MM.1S (cell line): ENCODE measurements around the gene HPS4.
"Not testable (repeated sequence)": the region's sequence is repeated elsewhere in the genome, so short reads cannot be mapped to it uniquely, and the experiment has no call there.

ENCODE experiments used
- DNase-seq: peaks from one replicate; pipeline ENCODE4 v3.0.0-alpha.2; 2015
- H2AFZ ChIP-seq: fragments of 300-600 bp; sonication (generic); 2 replicates; pipeline ENCODE4 v1.6.0; 2016; ENCODE audit warnings: antibody characterized with exemption, low read length
- H3F3A ChIP-seq: fragments of 300-600 bp; sonication (generic); 2 replicates; pipeline ENCODE4 v1.6.1; 2016; ENCODE audit warnings: mild to moderate bottlenecking, antibody characterized with exemption, low read length, moderate library complexity, mixed read lengths; ENCODE audit not compliant: insufficient read depth
- H3K27ac ChIP-seq: fragments of 300-600 bp; sonication (generic); 2 replicates; pipeline ENCODE4 v1.5.1; 2016; ENCODE audit warnings: mild to moderate bottlenecking, low read length
- H3K27me3 ChIP-seq: fragments of 300-600 bp; sonication (generic); replicated peaks from 2 replicates; pipeline ENCODE4 v1.6.0; 2016; ENCODE audit warnings: low read length; ENCODE audit not compliant: insufficient read depth
- H3K36me3 ChIP-seq: fragments of 300-600 bp; sonication (generic); replicated peaks from 2 replicates; pipeline ENCODE4 v1.6.1; 2016; ENCODE audit warnings: mild to moderate bottlenecking, low read length, mixed read lengths; ENCODE audit not compliant: insufficient read depth
- H3K4me1 ChIP-seq: fragments of 300-600 bp; sonication (generic); 2 replicates; pipeline ENCODE4 v1.6.1; 2016; ENCODE audit warnings: low read length, mixed read lengths
- H3K4me2 ChIP-seq: fragments of 300-600 bp; sonication (generic); 2 replicates; pipeline ENCODE4 v1.6.0; 2016; ENCODE audit warnings: low read depth, low read length
- H3K4me3 ChIP-seq: fragments of 300-600 bp; sonication (generic); 2 replicates; pipeline ENCODE4 v1.5.1; 2016; ENCODE audit warnings: low read length, mixed read lengths
- H3K79me2 ChIP-seq: fragments of 300-600 bp; sonication (generic); 2 replicates; pipeline ENCODE4 v1.6.1; 2016; ENCODE audit warnings: mixed run types, low read length, mixed read lengths
- H3K9ac ChIP-seq: fragments of 300-600 bp; sonication (generic); 2 replicates; pipeline ENCODE4 v1.6.1; 2016; ENCODE audit warnings: low read length, mixed read lengths
- H3K9me2 ChIP-seq: fragments of 300-600 bp; sonication (generic); replicated peaks from 2 replicates; pipeline ENCODE4 v1.6.1; 2016; ENCODE audit warnings: mild to moderate bottlenecking, low read length, mixed read lengths; ENCODE audit not compliant: insufficient read depth
- H3K9me3 ChIP-seq: fragments of 300-600 bp; sonication (generic); replicated peaks from 2 replicates; pipeline ENCODE4 v1.6.1; 2016; ENCODE audit warnings: mild to moderate bottlenecking, low read length, mixed read lengths; ENCODE audit not compliant: insufficient read depth
- H4K20me1 ChIP-seq: fragments of 300-600 bp; sonication (generic); 2 replicates; pipeline ENCODE4 v1.6.1; 2016; ENCODE audit warnings: mild to moderate bottlenecking, low read length, moderate library complexity, mixed read lengths; ENCODE audit not compliant: insufficient read depth
- EZH2 ChIP-seq: fragments of 300-600 bp; sonication (generic); optimal IDR thresholded peaks from 2 replicates; pipeline ENCODE3; 2017; ENCODE audit warnings: low read depth, mild to moderate bottlenecking, antibody characterized with exemption, low read length, mixed read lengths
- EZH2phosphoT487 ChIP-seq: fragments of 300-600 bp; sonication (generic); IDR thresholded peaks from 2 replicates; pipeline ENCODE4 v1.6.1; 2018; ENCODE audit warnings: antibody characterized with exemption, low read length
- TF ChIP-seq, protein P1 (sequence below): fragments of 300-600 bp; sonication (generic); IDR thresholded peaks from 2 replicates; pipeline ENCODE4 v1.5.1; 2016; ENCODE audit warnings: antibody characterized with exemption, low read length, mixed read lengths

The HPS4 gene

DNA sequence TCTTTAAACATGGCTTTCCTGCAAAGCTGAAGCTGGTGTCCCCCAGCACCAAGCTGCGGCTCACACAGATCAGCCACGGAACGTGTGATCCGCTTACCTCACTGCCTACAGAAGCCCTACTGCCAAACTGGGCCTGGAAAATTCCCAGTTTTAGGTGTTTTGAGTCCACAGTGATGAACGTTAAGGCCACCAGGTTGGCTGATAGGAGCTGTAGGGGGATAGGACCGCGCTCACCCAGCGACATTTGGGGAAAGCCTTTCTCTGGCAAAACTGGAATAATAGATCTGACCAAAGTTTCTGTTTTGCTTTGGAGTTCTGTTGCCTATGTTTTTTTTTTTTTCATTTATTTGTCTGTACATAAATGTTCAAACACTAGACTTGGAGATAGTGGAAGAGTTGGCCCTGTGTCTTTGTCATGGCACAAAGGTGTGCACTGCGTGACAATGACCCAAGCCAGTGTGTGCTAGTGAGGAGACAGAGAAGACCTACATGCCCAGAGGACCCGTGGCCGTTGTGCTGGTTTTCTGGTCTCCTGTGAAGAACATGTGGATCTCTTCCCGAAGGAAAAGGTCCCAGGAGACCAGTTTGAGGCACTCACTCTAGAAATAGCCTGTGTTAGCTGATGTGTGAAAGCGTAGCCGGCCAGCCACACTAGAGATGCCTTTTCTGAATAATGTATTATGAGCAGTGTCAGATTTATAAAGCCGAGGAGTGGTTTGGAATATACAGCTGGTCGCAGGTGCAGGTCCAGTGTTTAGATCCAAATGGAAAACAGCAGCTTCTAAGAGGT lies 39.5 kb downstream of the HPS4 start:
- Histone ChIP-seq H3K27ac (no peak overlapping the region), H3K36me3 (no peaks in the 10 kb centered on the region), H3K9me3 (no peaks in the 10 kb centered on the region), H3K4me2 (no peak overlapping the region), H3K79me2 (0 out of 2 replicates have a peak, but pooled peaks cover 3% of the 10 kb centered on the region), H3K9ac (no peak overlapping the region), H3F3A (no peaks in the 10 kb centered on the region), H3K9me2 (no peaks in the 10 kb centered on the region), H3K4me3 (no peak overlapping the region), H2AFZ (no peak overlapping the region), H3K27me3 (no peaks in the 10 kb centered on the region), H4K20me1 (no peaks in the 10 kb centered on the region), H3K4me1 (no peaks in the 10 kb centered on the region)
- TF ChIP-seq EZH2phosphoT487: no peak
- TF ChIP-seq, protein P1, sequence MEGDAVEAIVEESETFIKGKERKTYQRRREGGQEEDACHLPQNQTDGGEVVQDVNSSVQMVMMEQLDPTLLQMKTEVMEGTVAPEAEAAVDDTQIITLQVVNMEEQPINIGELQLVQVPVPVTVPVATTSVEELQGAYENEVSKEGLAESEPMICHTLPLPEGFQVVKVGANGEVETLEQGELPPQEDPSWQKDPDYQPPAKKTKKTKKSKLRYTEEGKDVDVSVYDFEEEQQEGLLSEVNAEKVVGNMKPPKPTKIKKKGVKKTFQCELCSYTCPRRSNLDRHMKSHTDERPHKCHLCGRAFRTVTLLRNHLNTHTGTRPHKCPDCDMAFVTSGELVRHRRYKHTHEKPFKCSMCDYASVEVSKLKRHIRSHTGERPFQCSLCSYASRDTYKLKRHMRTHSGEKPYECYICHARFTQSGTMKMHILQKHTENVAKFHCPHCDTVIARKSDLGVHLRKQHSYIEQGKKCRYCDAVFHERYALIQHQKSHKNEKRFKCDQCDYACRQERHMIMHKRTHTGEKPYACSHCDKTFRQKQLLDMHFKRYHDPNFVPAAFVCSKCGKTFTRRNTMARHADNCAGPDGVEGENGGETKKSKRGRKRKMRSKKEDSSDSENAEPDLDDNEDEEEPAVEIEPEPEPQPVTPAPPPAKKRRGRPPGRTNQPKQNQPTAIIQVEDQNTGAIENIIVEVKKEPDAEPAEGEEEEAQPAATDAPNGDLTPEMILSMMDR: no peak
- TF ChIP-seq EZH2: no peak
- no peak for DNase-seq

DNA sequence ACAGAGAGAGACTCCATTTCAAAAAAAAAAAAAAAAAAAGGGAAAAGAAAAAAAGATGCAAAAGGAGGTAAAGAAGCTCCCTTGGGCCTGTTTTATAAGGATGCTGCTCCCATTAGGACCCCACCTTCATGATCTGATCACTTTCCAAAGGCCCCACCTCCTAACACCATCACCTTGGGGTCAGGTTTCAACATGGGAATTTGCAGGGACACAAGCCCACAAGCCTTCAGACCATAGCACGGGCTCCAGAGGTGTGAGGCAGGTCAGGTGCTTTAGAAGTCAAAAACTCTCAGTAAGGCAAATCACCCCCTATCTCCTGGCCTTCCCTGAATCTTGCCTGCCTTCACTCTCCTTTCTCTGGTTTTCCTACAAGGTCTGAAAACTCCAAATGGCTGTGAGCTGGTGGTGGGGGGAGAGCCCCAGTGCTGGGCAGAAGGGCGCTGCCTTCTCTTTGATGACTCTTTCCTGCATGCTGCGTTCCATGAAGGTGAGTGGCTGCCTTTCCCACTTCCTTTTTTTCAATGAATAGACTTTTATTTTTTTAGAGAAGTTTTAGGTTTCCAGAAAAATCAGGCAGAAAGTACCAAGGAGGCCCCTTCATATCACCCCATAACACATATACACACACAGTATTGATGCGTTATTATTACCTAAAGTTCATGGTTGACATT lies 41.4 kb downstream of the HPS4 start:
- no peak overlapping the region for H3K4me3 ChIP-seq
- H3F3A ChIP-seq: no peaks in the 10 kb centered on the region
- no peaks in the 10 kb centered on the region for H3K9me3 ChIP-seq
- H3K9me2 ChIP-seq: no peaks in the 10 kb centered on the region
- H3K4me1 ChIP-seq: no peaks in the 10 kb centered on the region
- 0 out of 2 replicates have a peak, but pooled peaks cover 3% of the 10 kb centered on the region for H3K79me2 ChIP-seq
- H3K36me3 ChIP-seq: no peaks in the 10 kb centered on the region
- no peak overlapping the region for H2AFZ ChIP-seq
- no peaks in the 10 kb centered on the region for H3K27me3 ChIP-seq
- TF ChIP-seq EZH2phosphoT487: no peak
- no peak for TF ChIP-seq EZH2
- H3K4me2 ChIP-seq: no peak overlapping the region
- H3K27ac ChIP-seq: no peak overlapping the region
- H3K9ac ChIP-seq: no peak overlapping the region
- DNase-seq: no peak
- no peaks in the 10 kb centered on the region for H4K20me1 ChIP-seq

DNA sequence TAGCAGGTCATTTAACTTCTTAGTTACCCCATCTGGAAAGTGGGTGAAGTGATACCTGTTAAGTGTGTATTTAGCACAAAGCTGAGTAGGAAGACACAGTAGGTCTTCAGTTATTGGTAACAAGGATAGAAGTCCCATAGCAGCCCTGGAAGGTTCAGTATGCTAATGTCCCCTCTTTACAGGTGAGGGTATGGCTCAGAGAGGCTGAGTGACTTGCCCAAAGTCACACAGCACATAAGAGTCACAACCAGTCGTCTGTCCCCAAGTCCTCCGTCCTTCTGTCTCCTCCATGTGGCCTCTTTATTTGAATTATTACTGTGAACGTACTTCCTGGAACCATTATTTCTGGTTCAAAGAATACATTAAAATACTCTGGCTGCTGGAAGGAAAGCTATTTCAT lies 44.0 kb downstream of the HPS4 start:
- Histone ChIP-seq H4K20me1 (no peaks in the 10 kb centered on the region), H3K27me3 (no peaks in the 10 kb centered on the region), H3K9me3 (no peaks in the 10 kb centered on the region), H3K27ac (no peak overlapping the region), H3K9ac (no peak overlapping the region), H3K79me2 (peaks cover 21% of the 10 kb centered on the region; the same call in 1 of the 2 replicates), H3K9me2 (no peaks in the 10 kb centered on the region), H3F3A (no peaks in the 10 kb centered on the region), H2AFZ (no peak overlapping the region), H3K4me3 (no peak overlapping the region), H3K4me2 (no peak overlapping the region), H3K36me3 (no peaks in the 10 kb centered on the region), H3K4me1 (no peaks in the 10 kb centered on the region)
- DNase-seq: no peak
- TF ChIP-seq, protein P1: no peak
- TF ChIP-seq EZH2phosphoT487: no peak
- TF ChIP-seq EZH2: no peak

DNA sequence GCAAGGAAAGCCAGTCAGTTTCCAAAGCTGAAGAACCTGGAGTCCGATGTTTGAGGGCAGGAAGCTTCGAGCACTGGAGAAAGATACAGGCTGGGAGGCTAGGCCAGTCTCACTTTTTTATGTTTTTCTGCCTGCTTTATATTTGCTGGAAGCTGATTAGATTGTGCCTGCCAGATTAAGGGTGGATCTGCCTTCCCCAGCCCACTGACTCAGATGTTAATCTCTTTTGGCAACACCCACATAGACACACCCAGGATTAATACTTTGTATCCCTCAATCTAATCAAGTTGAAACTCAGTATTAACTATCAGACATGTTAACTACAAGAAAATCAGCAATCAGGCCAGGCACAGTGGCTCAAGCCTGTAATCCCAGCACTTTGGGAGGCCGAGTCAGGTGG lies 44.8 kb downstream of the HPS4 start:
- H3K27me3 ChIP-seq, H3K4me2 ChIP-seq, H2AFZ ChIP-seq, H3K9me3 ChIP-seq, H3K9ac ChIP-seq, H4K20me1 ChIP-seq, H3K9me2 ChIP-seq, H3K4me3 ChIP-seq, H3K4me1 ChIP-seq, DNase-seq, H3K27ac ChIP-seq, H3F3A ChIP-seq, H3K36me3 ChIP-seq: not testable (repeated sequence)
- H3K79me2 ChIP-seq: peaks cover 29% of the 10 kb centered on the region
